GM12878 (cell line): Measurements from ENCODE around the gene DDX39A. TPM values are rescaled to one million over a fixed set of nuclear protein-coding genes. Genes with fewer than 3 reads are reported as not detected.

ENCODE experiments used
- ATAC-seq: fragments of 200-7000 bp; cut with Tn5 transposase; 3 replicates; pipeline ENCODE4 v1.9.1; 2020; ENCODE audit warnings: mild to moderate bottlenecking, moderate library complexity
- BruUV-seq: library from RNA; stranded (reverse); fragments of 400-500 nt; replicated peaks from 2 replicates; lab custom pipeline; 2021; lab: Mats Ljungman, UMichigan
- CTCF ChIA-PET: fragments of 300-600 bp; sonication (Branson Sonifier 250); formaldehyde crosslinking; extraction: SDS; loops from one replicate; lab custom pipeline; 2021; ENCODE audit warnings: inconsistent platforms; lab: Yijun Ruan, JAX
- POLR2A ChIA-PET: fragments of 350-600 bp; formaldehyde crosslinking; extraction: SDS; loops from one replicate; lab custom pipeline; 2021; ENCODE audit warnings: inconsistent platforms; lab: Charles Lee
- RAD21 ChIA-PET: fragments of 300-600 bp; sonication (Branson Sonifier 250); formaldehyde crosslinking; loops from one replicate; lab custom pipeline; 2023; ENCODE audit warnings: antibody characterized with exemption; ENCODE audit not compliant: unreplicated experiment; lab: Charles Lee
- SMC1A ChIA-PET: fragments of 300-600 bp; sonication (Branson Sonifier 250); formaldehyde crosslinking; loops from one replicate; lab custom pipeline; 2023; ENCODE audit not compliant: unreplicated experiment, uncharacterized antibody; lab: Charles Lee
- DNase-seq: peaks from one replicate; pipeline ENCODE4 v3.0.0-alpha.2; 2011; ENCODE audit warnings: low read depth, low spot score
- FAIRE-seq: peaks from 3 replicates; lab custom pipeline; 2011; peaks lifted over from hg19 to GRCh38; lab: Jason Lieb, UNC
- H2AFZ ChIP-seq: 2 replicates; pipeline ENCODE4 v1.6.0; 2011; ENCODE audit warnings: low read depth, low read length, control low read depth; ENCODE audit not compliant: control insufficient read depth
- H3K27ac ChIP-seq: 2 replicates; pipeline ENCODE4 v1.5.1; 2011; ENCODE audit warnings: control low read depth; ENCODE audit not compliant: control insufficient read depth, insufficient read depth
- H3K27me3 ChIP-seq, 2 experiments: replicated peaks in 1 of 2; 2 replicates each; pipeline versions ENCODE4 v1.6.0 to v1.6.1; 2011; ENCODE audit warnings: low read length in 1 of 2; ENCODE audit not compliant: control insufficient read depth in 2 of 2, insufficient read depth in 2 of 2
- H3K36me3 ChIP-seq, 2 experiments: 2 replicates each; pipeline ENCODE4 v1.5.1; 2011; ENCODE audit warnings: low read length in 1 of 2; ENCODE audit not compliant: control insufficient read depth in 2 of 2, insufficient read depth in 2 of 2
- H3K4me1 ChIP-seq: 2 replicates; pipeline ENCODE4 v1.6.1; 2011; ENCODE audit warnings: mild to moderate bottlenecking, low read length, moderate library complexity, mixed read lengths; ENCODE audit not compliant: control insufficient read depth, insufficient read depth
- H3K4me2 ChIP-seq: 2 replicates; pipeline ENCODE4 v1.6.0; 2011; ENCODE audit warnings: control low read depth; ENCODE audit not compliant: control insufficient read depth, insufficient read depth
- H3K4me3 ChIP-seq: fragments of 200-600 bp; sonication (generic); 2 replicates; pipeline ENCODE4 v1.5.1; 2016
- H3K79me2 ChIP-seq: 2 replicates; pipeline ENCODE4 v1.6.0; 2011; ENCODE audit warnings: low read length; ENCODE audit not compliant: control insufficient read depth, insufficient read depth
- H3K9ac ChIP-seq: 2 replicates; pipeline ENCODE4 v1.8.0; 2011; ENCODE audit warnings: low read length, control low read depth, mixed read lengths; ENCODE audit not compliant: control insufficient read depth, insufficient read depth
- H3K9me3 ChIP-seq: replicated peaks from 3 replicates; pipeline ENCODE4 v1.5.1; 2011; ENCODE audit warnings: mild to moderate bottlenecking, low read length; ENCODE audit not compliant: control insufficient read depth, insufficient read depth
- H4K20me1 ChIP-seq: 2 replicates; pipeline ENCODE4 v1.6.0; 2011; ENCODE audit not compliant: control insufficient read depth, insufficient read depth
- GATAD2B ChIP-seq: fragments of 450-650 bp; conservative IDR thresholded peaks from 2 replicates; pipeline ENCODE4 v1.6.1; 2017; ENCODE audit warnings: low read depth, mild to moderate bottlenecking, moderate library complexity
- SMAD5 ChIP-seq: IDR thresholded peaks from 2 replicates; pipeline ENCODE4 v1.6.1; 2016; ENCODE audit warnings: antibody characterized with exemption, low read depth
- SREBF1 ChIP-seq: IDR thresholded peaks from 2 replicates; pipeline ENCODE4 v1.6.1; 2012; ENCODE audit warnings: mild to moderate bottlenecking, low read length
- TBL1XR1 ChIP-seq: IDR thresholded peaks from 2 replicates; pipeline ENCODE4 v1.6.1; 2012; ENCODE audit warnings: low read depth, low read length, improper control_type of control experiment
- ZNF207 ChIP-seq: fragments of 450-650 bp; IDR thresholded peaks from 2 replicates; pipeline ENCODE4 v1.6.1; 2014; ENCODE audit warnings: antibody characterized with exemption, mild to moderate bottlenecking, borderline replicate concordance
- WGBS: methylation state at CpG from one replicate; pipeline ENCODE4 v1.1.6; 2016; ENCODE audit warnings: low lambda C conversion rate; ENCODE audit not compliant: insufficient replicate concordance, insufficient coverage; ENCODE audit errors: missing lambda C conversion rate; 5-methylcytosine and 5-hydroxymethylcytosine counted together
- in situ Hi-C: fragments of 300-500 bp; cut with MboI; formaldehyde crosslinking; loops from 9 replicates; pipeline ENCODE4 v1.14.3; 2018; ENCODE audit warnings: mixed read lengths
- intact Hi-C: fragments of 100-400 bp; cut with micrococcal nuclease; formaldehyde crosslinking; loops from one replicate; pipeline ENCODE4 v1.14.2; 2022; ENCODE audit not compliant: unreplicated experiment
- polyA plus RNA-seq, 11 experiments: library from polyadenylated mRNA; depleted of rRNA in 4 of 11; unstranded in 6 of 11; stranded (reverse) in 5 of 11; fragments of >200 nt; fragmentation: Nextera tagmentation in 4 of 11; fragmentation: Illumina TruSeq in 1 of 11; extraction: Ambion mirVana in 4 of 11; extraction: Trizol in 1 of 11; gene quantifications; 1 replicate in 1 of 11; 2 replicates in 10 of 11; pipeline versions ENCODE4 v1.2.1 to v1.2.3, GENCODE V29; 2011 to 2016; ENCODE audit warnings: inconsistent platforms in 2 of 11, missing spikeins in 2 of 11, low read depth in 1 of 11
- total RNA-seq, 4 experiments: library from RNA; depleted of rRNA in 3 of 4; stranded (reverse); fragments of >200 nt in 3 of 4; fragmentation: Illumina TruSeq in 1 of 4; extraction: Trizol in 1 of 4; gene quantifications; 2 replicates each; pipeline versions ENCODE4 v1.2.1 to v1.2.3, GENCODE V29; 2013 to 2021

Gene DDX39A
- total and polyA plus RNA-seq, 10 of the 15 experiments (the other 5 are each of a cell fraction or from before 2014, with no cell fraction given): 113 to 378 (median 224) TPM

- Histone ChIP-seq H3K4me1 (peaks cover 30% of the 10 kb centered on the region), H3K4me2 (peak overlapping the region; percentile 91), H3K27ac (no peak overlapping the region), H3K27me3 (no peaks in the 10 kb centered on the region), H3K9ac (no peak overlapping the region), H4K20me1 (no peaks in the 10 kb centered on the region)
- ChIA-PET POLR2A (interaction anchor here (0.5 to 0.6 kb wide), 2 partner anchors 14 to 53 kb away, joined by 4 to 5 read pairs; partner anchors contain the start of gene ADGRE5), CTCF (no interaction called here)
- 84% methylated on average over 22 of the region's 23 CpGs for WGBS
- intact Hi-C loops (loop anchor here (5.0 kb wide), 1 partner anchor 38 kb away; no protein-coding TSS in a partner anchor), in situ Hi-C loops (no loop called here)
- DNase-seq: no peak
- peak; percentile 11 for ATAC-seq
- TF ChIP-seq TBL1XR1 (no peak), SMAD5 (no peak), GATAD2B (peak; percentile 34; the same call in 1 of the 2 replicates), SREBF1 (no peak), ZNF207 (no peak)
- TF ChIP-seq, all 136 proteins: peak for 1
- FAIRE-seq: no peak
- H3K79me2 ChIP-seq: peaks cover 23% of the 10 kb centered on the region
- ChIA-PET SMC1A (no interaction called here), RAD21 (interaction anchor here (0.5 kb wide), 1 partner anchor 18 kb away, joined by 3 read pairs; no protein-coding TSS in a partner anchor)
- H2AFZ ChIP-seq: no peak overlapping the region
- no peaks in the 10 kb centered on the region for H3K36me3 ChIP-seq
- peak overlapping the region; percentile 90; the same call in 1 of the 2 replicates for H3K4me3 ChIP-seq
- BruUV-seq: no TSS peak
- no peaks in the 10 kb centered on the region for H3K9me3 ChIP-seq
Measured at GRCh38 chr19:14434543-14435319, 15.6 kb upstream of the DDX39A start.
